COLO668 (cell line): ENCODE results near the gene SH2D4B.

Source experiments
- DNase-seq: peaks from one replicate; lab custom pipeline; 2025; ENCODE audit not compliant: unreplicated experiment; lab: John Stamatoyannopoulos, UW

SH2D4B gene

GRCh38 chr10:80674809-80675208 lies 137.1 kb downstream of the SH2D4B start:
- DNase-seq = no peak

GRCh38 chr10:80681142-80681541 lies 143.4 kb downstream of the SH2D4B start:
- no peak for DNase-seq

DNA sequence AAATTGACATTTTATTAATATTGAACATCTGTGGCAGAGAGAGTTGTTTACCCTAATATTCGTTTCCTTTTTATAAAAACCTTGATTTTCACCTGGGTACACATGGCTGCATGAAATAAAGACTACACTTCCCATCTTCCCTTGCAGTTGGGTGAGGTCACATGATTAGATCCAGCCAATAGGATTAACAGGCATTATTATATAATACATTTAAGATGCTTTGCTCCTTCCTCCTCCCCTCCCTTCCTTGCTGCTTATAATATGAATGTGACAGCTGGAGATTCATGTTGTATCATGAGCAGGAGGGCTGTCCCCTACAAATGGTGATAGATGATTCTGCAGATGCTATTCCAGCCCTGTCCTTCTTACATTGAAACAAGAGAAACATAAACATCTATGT lies 146.6 kb downstream of the SH2D4B start:
- DNase-seq = no peak

DNA sequence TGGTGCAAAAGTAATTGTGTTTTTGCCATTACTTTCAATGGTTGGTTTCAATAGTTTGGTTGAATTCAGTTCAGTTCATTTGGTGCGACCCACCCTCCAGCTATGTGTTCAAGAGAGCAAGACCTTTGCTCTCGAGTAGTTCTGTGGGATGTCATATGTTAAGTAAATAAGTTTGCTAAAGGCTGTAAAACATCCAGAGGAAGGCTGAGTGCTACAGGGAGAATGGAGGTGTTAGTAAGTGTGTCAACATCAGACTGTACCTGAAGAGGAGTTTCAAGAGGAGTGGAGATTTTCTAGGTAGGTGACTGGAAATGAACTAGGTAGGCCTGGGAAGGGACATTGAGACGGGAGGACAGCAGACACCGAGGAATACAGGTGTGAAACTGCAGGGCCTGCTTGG lies 147.7 kb downstream of the SH2D4B start:
- no peak for DNase-seq

DNA sequence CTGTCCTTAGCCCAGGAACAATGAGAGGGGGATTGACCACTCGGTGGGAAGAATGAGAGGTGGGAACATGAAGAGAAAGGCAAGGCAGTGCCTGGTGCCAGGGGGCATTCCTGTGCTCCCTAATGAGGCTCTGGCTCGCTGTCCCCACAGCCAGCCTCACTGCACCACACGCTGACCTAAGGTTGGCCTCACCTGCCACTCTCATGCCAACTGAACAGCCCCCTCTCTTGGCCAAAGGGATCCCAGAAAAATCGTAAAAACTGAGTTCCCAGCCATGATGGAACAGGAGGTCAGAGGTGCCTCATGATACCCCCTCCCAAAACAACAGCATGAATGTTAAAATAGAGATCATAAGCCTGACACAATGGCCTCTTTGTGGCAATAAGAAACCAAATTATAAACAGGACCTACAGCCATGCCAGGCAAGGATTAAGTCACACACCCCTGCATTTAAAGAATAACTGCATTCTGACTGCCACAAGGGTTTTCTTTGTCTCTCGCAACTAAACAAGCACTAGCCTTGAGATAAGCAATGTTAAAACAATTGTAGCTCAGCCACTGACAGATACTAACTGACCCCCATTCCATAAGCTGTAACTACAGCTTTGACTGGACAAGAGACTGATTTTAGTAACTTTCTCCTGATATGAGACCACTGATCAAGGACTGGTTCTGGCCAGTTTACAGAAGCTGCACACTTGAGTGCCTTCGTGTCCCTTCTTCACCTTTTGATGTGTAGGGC lies 149.2 kb downstream of the SH2D4B start:
- no peak for DNase-seq

DNA sequence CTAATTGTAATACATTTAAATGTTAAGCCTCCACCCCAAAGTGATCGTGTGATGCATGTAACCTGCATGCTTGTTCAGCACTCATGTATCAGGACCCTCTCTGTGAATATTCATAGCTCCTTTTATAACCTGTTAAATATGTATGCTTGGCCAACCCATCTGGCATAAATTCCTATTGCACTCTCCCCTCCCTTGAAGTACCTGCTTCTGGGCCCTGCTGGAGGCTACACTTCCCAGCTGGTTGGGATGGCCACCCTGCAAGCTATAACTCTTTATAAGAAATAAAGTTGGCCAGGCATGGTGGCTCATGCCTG lies 149.7 kb downstream of the SH2D4B start:
- DNase-seq = no peak

DNA sequence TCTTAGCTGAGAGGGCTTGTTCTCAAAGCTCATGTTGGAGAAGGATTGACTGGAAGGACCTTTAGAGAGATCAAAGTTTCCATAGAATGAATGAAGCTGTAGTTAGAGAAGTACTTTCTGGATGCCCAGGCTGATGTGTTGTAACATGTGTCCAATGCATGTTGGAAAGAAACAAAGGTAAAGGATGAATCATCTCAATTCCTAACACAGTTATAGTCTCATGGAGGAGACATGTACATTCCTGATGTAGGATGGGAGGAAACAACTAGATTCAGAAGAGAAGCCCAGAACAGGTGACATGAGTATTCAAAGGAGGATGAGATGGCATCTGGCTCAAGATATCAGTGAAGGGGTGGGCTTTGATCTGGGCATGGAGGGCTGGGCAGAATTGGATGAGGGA lies 152.7 kb downstream of the SH2D4B start:
- no peak for DNase-seq

GRCh38 chr10:80691441-80691840 lies 153.7 kb downstream of the SH2D4B start:
- DNase-seq = no peak

DNA sequence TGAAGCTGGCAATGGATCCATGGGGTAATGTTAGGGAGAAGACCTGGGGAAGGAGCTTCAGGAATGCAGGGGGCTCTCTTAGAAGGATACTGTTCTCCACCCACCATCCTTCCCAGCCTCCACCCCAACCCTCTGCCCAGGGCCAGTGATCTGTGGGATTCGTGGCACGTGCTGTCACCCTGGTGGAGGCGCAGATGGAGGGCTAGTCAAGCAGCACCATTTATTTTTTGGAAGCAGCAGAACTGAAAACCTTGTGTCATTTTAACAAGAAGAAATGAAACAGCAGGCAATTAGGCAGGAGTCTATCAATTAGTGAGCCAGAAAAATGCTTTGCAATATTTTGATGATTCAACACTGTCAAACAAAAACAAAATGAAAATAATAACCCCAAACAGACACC lies 155.9 kb downstream of the SH2D4B start:
- no peak for DNase-seq

- DNase-seq = no peak
Measured at GRCh38 chr10:80694930-80695329, 157.2 kb downstream of the SH2D4B start.
